HCT116 (cell line): ENCODE data around the gene STX19. TPM values are rescaled to one million over a fixed set of nuclear protein-coding genes. Genes with fewer than 3 reads are reported as not detected.

Experiments
- ATAC-seq: fragments of 200-7000 bp; cut with Tn5 transposase; 2 replicates; pipeline ENCODE4 v1.9.1; 2020; ENCODE audit warnings: mild to moderate bottlenecking, moderate library complexity
- BruUV-seq: library from RNA; stranded (reverse); fragments of 400-500 nt; replicated peaks from 2 replicates; lab custom pipeline; 2021; lab: Mats Ljungman, UMichigan
- CTCF ChIA-PET: fragments of 300-600 bp; sonication (Branson Sonifier 250); formaldehyde crosslinking; loops from one replicate; lab custom pipeline; 2021; ENCODE audit warnings: antibody characterized with exemption; lab: Charles Lee
- POLR2A ChIA-PET: fragments of 300-600, 350-600 bp; sonication (Branson Sonifier 250); formaldehyde crosslinking; loops from one replicate; lab custom pipeline; 2021; ENCODE audit warnings: antibody characterized with exemption; lab: Charles Lee
- RAD21 ChIA-PET, 2 experiments: fragments of 300-600 bp; sonication (Branson Sonifier 250); formaldehyde crosslinking; loops; one replicate each; lab custom pipeline; 2023; ENCODE audit warnings: low total read pairs in 2 of 2; ENCODE audit not compliant: uncharacterized antibody in 2 of 2, unreplicated experiment in 2 of 2, low non-redundant PET in 1 of 2; lab: Charles Lee
- DNase-seq: peaks from one replicate; pipeline ENCODE4 v3.0.0-alpha.2; 2010; ENCODE audit warnings: low read depth, low spot score
- H2AFZ ChIP-seq: fragments of 200-600 bp; shearing (Covaris generic), sonication (generic); 2 replicates; pipeline ENCODE4 v1.6.1; 2017; ENCODE audit warnings: low read depth, mixed run types, mixed read lengths, antibody characterized with exemption, low read length; ENCODE audit not compliant: poor library complexity, severe bottlenecking
- H3K27ac ChIP-seq: 2 replicates; pipeline ENCODE4 v1.5.1; 2012; ENCODE audit warnings: low read depth, low read length
- H3K27me3 ChIP-seq: fragments of 200-600 bp; sonication (generic); 2 replicates; pipeline ENCODE4 v1.6.1; 2016; ENCODE audit warnings: mixed run types, low read length, mixed read lengths; ENCODE audit not compliant: insufficient read depth
- H3K36me3 ChIP-seq, 2 experiments: fragments of 200-500 bp in 1 of 2; fragments of 200-600 bp in 1 of 2; sonication (Bioruptor generic) in 1 of 2; sonication (generic) in 1 of 2; 2 replicates each; pipeline versions ENCODE4 v1.5.1 to v1.6.1; 2014 to 2016; ENCODE audit warnings: low read length in 2 of 2, inconsistent platforms in 1 of 2, mixed read lengths in 1 of 2, mixed run types in 1 of 2; ENCODE audit not compliant: insufficient read depth in 2 of 2, control insufficient read depth in 1 of 2
- H3K4me1 ChIP-seq, 2 experiments: fragments of 200-600 bp in 1 of 2; sonication (generic) in 1 of 2; 2 replicates each; pipeline versions ENCODE4 v1.5.1 to v1.6.1; 2012 to 2017; ENCODE audit warnings: low read length in 2 of 2, inconsistent platforms in 1 of 2, mild to moderate bottlenecking in 1 of 2, mixed read lengths in 1 of 2, mixed run types in 1 of 2, moderate library complexity in 1 of 2; ENCODE audit not compliant: insufficient read depth in 2 of 2, control insufficient read depth in 1 of 2
- H3K4me2 ChIP-seq: fragments of 200-600 bp; sonication (generic); 2 replicates; pipeline ENCODE4 v1.6.1; 2017; ENCODE audit warnings: mixed run types, low read length, mixed read lengths
- H3K4me3 ChIP-seq, 2 experiments: fragments of 200-600 bp in 1 of 2; sonication (generic) in 1 of 2; replicated peaks in 1 of 2; 2 replicates each; pipeline ENCODE4 v1.5.1; 2011 to 2016; ENCODE audit warnings: low read length in 2 of 2, control low read depth in 1 of 2, low read depth in 1 of 2, mild to moderate bottlenecking in 1 of 2, mixed read lengths in 1 of 2, mixed run types in 1 of 2
- H3K79me2 ChIP-seq: fragments of 200-600 bp; sonication (generic); 2 replicates; pipeline ENCODE4 v1.6.1; 2017; ENCODE audit warnings: mild to moderate bottlenecking, mixed run types, low read length, moderate library complexity, mixed read lengths; ENCODE audit not compliant: insufficient read depth
- H3K9ac ChIP-seq: fragments of 200-600 bp; sonication (generic); 2 replicates; pipeline ENCODE4 v1.6.1; 2016; ENCODE audit warnings: low read length, mixed read lengths
- H3K9me2 ChIP-seq: fragments of 200-600 bp; sonication (generic), shearing (Covaris generic); 2 replicates; pipeline ENCODE4 v1.6.1; 2017; ENCODE audit warnings: mixed run types, mild to moderate bottlenecking, moderate library complexity; ENCODE audit not compliant: insufficient read depth
- H3K9me3 ChIP-seq, 2 experiments: fragments of 200-500 bp in 1 of 2; fragments of 200-600 bp in 1 of 2; sonication (Bioruptor generic) in 1 of 2; sonication (generic) in 1 of 2; 2 replicates each; pipeline ENCODE4 v1.6.1; 2014 to 2017; ENCODE audit warnings: low read length in 2 of 2, mixed read lengths in 2 of 2, inconsistent platforms in 1 of 2, low read depth in 1 of 2, mild to moderate bottlenecking in 1 of 2, mixed run types in 1 of 2, moderate library complexity in 1 of 2; ENCODE audit not compliant: control insufficient read depth in 1 of 2, insufficient read depth in 1 of 2
- H4K20me1 ChIP-seq: fragments of 200-600 bp; sonication (generic), shearing (Covaris generic); 2 replicates; pipeline ENCODE4 v1.6.1; 2017; ENCODE audit warnings: mixed run types, mild to moderate bottlenecking, moderate library complexity; ENCODE audit not compliant: insufficient read depth
- ATF3 ChIP-seq: IDR thresholded peaks from 2 replicates; pipeline ENCODE4 v1.6.1; 2012
- CTCF ChIP-seq, 3 experiments: fragments of 200-600 bp in 1 of 3; sonication (generic) in 1 of 3; IDR thresholded peaks in 2 of 3; conservative IDR thresholded peaks in 1 of 3; 2 replicates each; pipeline ENCODE4 v1.5.1; 2012 to 2017; ENCODE audit warnings: low read depth in 2 of 3, low read length in 2 of 3, antibody characterized with exemption in 1 of 3, borderline replicate concordance in 1 of 3, control low read depth in 1 of 3, mild to moderate bottlenecking in 1 of 3, mixed read lengths in 1 of 3, mixed run types in 1 of 3, moderate library complexity in 1 of 3; ENCODE audit not compliant: insufficient read depth in 1 of 3
- RAD21 ChIP-seq: IDR thresholded peaks from 2 replicates; pipeline ENCODE4 v1.6.1; 2012; ENCODE audit warnings: low read depth, mild to moderate bottlenecking
- intact Hi-C: fragments of 100-400 bp; cut with micrococcal nuclease; formaldehyde crosslinking; loops from 2 replicates; pipeline ENCODE4 v1.10.0; 2022
- total RNA-seq: library from RNA; stranded (reverse); gene quantifications from one replicate; pipeline ENCODE4 v1.2.1, GENCODE V29; 2021; ENCODE audit not compliant: unreplicated experiment

Gene STX19
- total RNA-seq, 1 experiment from 2014 or later = not detected

- intact Hi-C loops = loop anchor here (2.0 to 10.0 kb wide), 2 partner anchors 65 to 225 kb away; no protein-coding TSS in a partner anchor
- POLR2A ChIA-PET = no interaction called here
- Histone ChIP-seq H3K9me3 (no peaks in the 10 kb centered on the region), H3K79me2 (peaks cover 4% of the 10 kb centered on the region), H4K20me1 (no peaks in the 10 kb centered on the region), H3K4me3 (no peak overlapping the region), H3K27ac (no peak overlapping the region), H3K4me1 (peaks cover 2% of the 10 kb centered on the region in 2 experiments; a peak in 2 of 4 replicates), H3K27me3 (no peaks in the 10 kb centered on the region), H3K9ac (no peak overlapping the region), H3K4me2 (no peak overlapping the region), H3K9me2 (no peaks in the 10 kb centered on the region), H2AFZ (no peak overlapping the region), H3K36me3 (no peaks in the 10 kb centered on the region; a peak in 1 of 4 replicates)
- RAD21 ChIA-PET = interaction anchor here (0.5 to 0.6 kb wide), 2 partner anchors 98 to 150 kb away, joined by 3 read pairs; no protein-coding TSS in a partner anchor
- TF ChIP-seq RAD21 (peak; percentile 48), ATF3 (no peak), CTCF (IDR thresholded peaks at IDR 0.05 in 2 of 3, conservative IDR thresholded peaks at IDR 0.05 in 1 of 3; ENCODE audit: borderline replicate concordance in 1 of 3, insufficient read depth in 1 of 3, low read depth in 2 of 3, low read length in 2 of 3) (peak; percentile 18 to 77 (median 24); a peak in 3 of 6 replicates)
- DNase-seq (no peak), ATAC-seq (no peak)
- CTCF ChIA-PET = interaction anchor here (0.5 to 1.6 kb wide), 20 partner anchors 9 to 228 kb away, joined by 3 to 10 read pairs (median 4); partner anchors contain the start of genes ARL13B and STX19
- no TSS peak for BruUV-seq
Observed at GRCh38 chr3:94069194-94069813, 40.9 kb upstream of the STX19 start.
